Kidney epithelial cell (primary cell): ENCODE measurements around the gene GPC3. TPM values are rescaled to one million over a fixed set of nuclear protein-coding genes. Genes with fewer than 3 reads are reported as not detected.
"Not testable (repeated sequence)": the region's sequence is repeated elsewhere in the genome, so short reads cannot be mapped to it uniquely, and the experiment has no call there.

Experiments
- DNase-seq: peaks from one replicate; pipeline ENCODE4 v3.0.0-alpha.2; 2010; ENCODE audit warnings: low read depth
- H3K27me3 ChIP-seq: 2 replicates; pipeline ENCODE4 v1.6.0; 2011; ENCODE audit warnings: low read length; ENCODE audit not compliant: control insufficient read depth, insufficient read depth
- H3K36me3 ChIP-seq: 2 replicates; pipeline ENCODE4 v1.5.1; 2011; ENCODE audit warnings: low read length; ENCODE audit not compliant: control insufficient read depth, insufficient read depth
- H3K4me3 ChIP-seq: 2 replicates; pipeline ENCODE4 v1.5.1; 2011; ENCODE audit warnings: low read depth, mild to moderate bottlenecking, control low read depth, low read length
- CTCF ChIP-seq: IDR thresholded peaks from 2 replicates; pipeline ENCODE4 v1.5.1; 2011; ENCODE audit warnings: mild to moderate bottlenecking, moderate library complexity, low read length, control low read depth, inconsistent platforms; ENCODE audit not compliant: insufficient read depth, poor library complexity, severe bottlenecking
- total RNA-seq: library from RNA; depleted of rRNA; stranded (reverse); fragments of >200 nt; gene quantifications from 2 replicates; pipeline ENCODE4 v1.2.3, GENCODE V29; 2015

GPC3 gene
- total RNA-seq, 1 donor from 2014 or later, result 14.5 TPM

GRCh38 chrX:133781174-133781573 is 204.2 kb downstream of the GPC3 start:
- Histone ChIP-seq H3K27me3 (no peaks in the 10 kb centered on the region), H3K4me3 (no peak overlapping the region), H3K36me3 (no peaks in the 10 kb centered on the region)
- no peak for DNase-seq
- TF ChIP-seq CTCF, result no peak

GRCh38 chrX:133776072-133776471 is 209.3 kb downstream of the GPC3 start:
- DNase-seq, result no peak
- Histone ChIP-seq H3K27me3 (no peaks in the 10 kb centered on the region), H3K4me3 (no peak overlapping the region), H3K36me3 (no peaks in the 10 kb centered on the region)
- TF ChIP-seq CTCF, result peak; percentile 30

GRCh38 chrX:133774807-133775206 is 210.6 kb downstream of the GPC3 start:
- TF ChIP-seq CTCF, result no peak
- no peak overlapping the region for H3K4me3 ChIP-seq
- no peak for DNase-seq
- H3K36me3 ChIP-seq, result no peaks in the 10 kb centered on the region
- H3K27me3 ChIP-seq, result no peaks in the 10 kb centered on the region

GRCh38 chrX:133771086-133771646 is 214.2 kb downstream of the GPC3 start:
- Histone ChIP-seq H3K36me3 (no peaks in the 10 kb centered on the region), H3K27me3 (no peaks in the 10 kb centered on the region), H3K4me3 (no peak overlapping the region)
- TF ChIP-seq CTCF, result no peak
- DNase-seq, result no peak

GRCh38 chrX:133762976-133763548 is 222.3 kb downstream of the GPC3 start:
- not testable (repeated sequence) for DNase-seq

GRCh38 chrX:133754657-133755056 is 230.7 kb downstream of the GPC3 start:
- no peak for DNase-seq
- H3K27me3 ChIP-seq, result no peaks in the 10 kb centered on the region
- no peak overlapping the region for H3K4me3 ChIP-seq
- no peak for TF ChIP-seq CTCF
- no peaks in the 10 kb centered on the region for H3K36me3 ChIP-seq

More at GRCh38 chrX:133762976-133763548, 222.3 kb downstream of the GPC3 start:
- H3K4me3 ChIP-seq, H3K36me3 ChIP-seq, H3K27me3 ChIP-seq: not testable (repeated sequence)
